A549 (cell line): ENCODE data around the gene ESYT1. TPM values are rescaled to one million over a fixed set of nuclear protein-coding genes. Genes with fewer than 3 reads are reported as not detected.

Experiments used
- ATAC-seq, 2 experiments: fragments of 200-7000 bp in 1 of 2; fragments of >200 bp in 1 of 2; cut with Nextera tagmentation in 1 of 2; cut with Tn5 transposase in 1 of 2; 3 replicates each; pipeline versions ENCODE4 v1.8.0 to v1.9.1; 2018 to 2020; ENCODE audit warnings: mild to moderate bottlenecking in 1 of 2, moderate library complexity in 1 of 2
- CTCF ChIA-PET: fragments of 300-600 bp; sonication (Branson Sonifier 250); formaldehyde crosslinking; extraction: SDS; loops from one replicate; lab custom pipeline; 2021; ENCODE audit warnings: antibody characterized with exemption, inconsistent platforms; lab: Yijun Ruan, JAX
- POLR2A ChIA-PET: fragments of 350-600 bp; formaldehyde crosslinking; extraction: SDS; loops from one replicate; lab custom pipeline; 2021; ENCODE audit warnings: antibody characterized with exemption, inconsistent platforms; lab: Yijun Ruan, JAX
- DNase-seq, 2 experiments: peaks; one replicate each; pipeline versions ENCODE4 v3.0.0 to v3.0.0-alpha.2; 2011 to 2016; ENCODE audit warnings: low read depth in 1 of 2, low spot score in 1 of 2
- FAIRE-seq: peaks from 2 replicates; lab custom pipeline; 2011; peaks lifted over from hg19 to GRCh38; lab: Jason Lieb, UNC
- H3K27ac ChIP-seq, 2 experiments: fragments of >200 bp; sonication (Bioruptor Twin); formaldehyde crosslinking; 3 replicates each; pipeline ENCODE4 v1.5.1; 2016 to 2017
- H3K4me1 ChIP-seq: fragments of >200 bp; sonication (Bioruptor Twin); formaldehyde crosslinking; 3 replicates; pipeline ENCODE4 v1.6.1; 2016
- H3K4me2 ChIP-seq: fragments of >200 bp; sonication (Bioruptor Twin); formaldehyde crosslinking; 3 replicates; pipeline ENCODE4 v1.6.1; 2016
- H3K4me3 ChIP-seq: fragments of >200 bp; sonication (Bioruptor Twin); formaldehyde crosslinking; 3 replicates; pipeline ENCODE4 v1.5.1; 2016
- H3K9me3 ChIP-seq: fragments of >200 bp; sonication (Bioruptor Twin); formaldehyde crosslinking; 3 replicates; pipeline ENCODE4 v1.6.1; 2016
- CBX2 ChIP-seq: fragments of 200-600 bp; sonication (generic); IDR thresholded peaks from 2 replicates; pipeline ENCODE4 v1.6.1; 2016; ENCODE audit warnings: low read depth, mild to moderate bottlenecking, borderline replicate concordance
- EHF ChIP-seq: fragments of 250-450 bp; sonication (Bioruptor Pico); IDR thresholded peaks from 2 replicates; pipeline ENCODE4 v1.5.0; 2020; ENCODE audit warnings: mild to moderate bottlenecking
- EHMT2 ChIP-seq: fragments of 200-600 bp; sonication (generic); IDR thresholded peaks from 2 replicates; pipeline ENCODE4 v1.6.1; 2016; ENCODE audit warnings: antibody characterized with exemption, low read depth, mild to moderate bottlenecking, moderate library complexity
- FOSB ChIP-seq: fragments of 250-450 bp; sonication (Bioruptor Pico); IDR thresholded peaks from 2 replicates; pipeline ENCODE4 v1.5.0; 2020; ENCODE audit warnings: mild to moderate bottlenecking, moderate library complexity
- FOXS1 ChIP-seq: fragments of 250-450 bp; sonication (Bioruptor Pico); IDR thresholded peaks from 2 replicates; pipeline ENCODE4 v1.5.0; 2020; ENCODE audit warnings: mild to moderate bottlenecking, moderate library complexity
- HDAC2 ChIP-seq: fragments of 200-600 bp; sonication (generic); IDR thresholded peaks from 2 replicates; pipeline ENCODE4 v1.6.1; 2016
- HEYL ChIP-seq: fragments of 250-450 bp; sonication (Bioruptor Pico); IDR thresholded peaks from 2 replicates; pipeline ENCODE4 v1.8.0; 2021; ENCODE audit warnings: mild to moderate bottlenecking, moderate library complexity
- HOXA7 ChIP-seq: fragments of 250-450 bp; sonication (Bioruptor Pico); IDR thresholded peaks from 2 replicates; pipeline ENCODE4 v1.5.0; 2020; ENCODE audit warnings: mild to moderate bottlenecking, moderate library complexity
- HOXB13 ChIP-seq: fragments of 250-450 bp; sonication (Bioruptor Pico); IDR thresholded peaks from 2 replicates; pipeline ENCODE4 v1.5.0; 2020; ENCODE audit warnings: low read depth, mild to moderate bottlenecking, moderate library complexity
- JUN ChIP-seq, 2 experiments: fragments of >200 bp; sonication (Bioruptor Twin); formaldehyde crosslinking; IDR thresholded peaks; 2 replicates in 1 of 2; 3 replicates in 1 of 2; pipeline ENCODE4 v1.6.1; 2016 to 2017
- JUNB ChIP-seq: fragments of >200 bp; sonication (Bioruptor Twin); formaldehyde crosslinking; IDR thresholded peaks from 2 replicates; pipeline ENCODE4 v1.6.1; 2016
- MAZ ChIP-seq: fragments of 150-350 bp; IDR thresholded peaks from 2 replicates; pipeline ENCODE4 v1.6.1; 2014; ENCODE audit warnings: antibody characterized with exemption, low read depth, low read length, borderline replicate concordance
- NFE2L2 ChIP-seq: fragments of 150-350 bp; conservative IDR thresholded peaks from 2 replicates; pipeline ENCODE4 v1.6.1; 2014; ENCODE audit warnings: low read length
- PHF8 ChIP-seq: fragments of 200-600 bp; sonication (generic); IDR thresholded peaks from 2 replicates; pipeline ENCODE4 v1.6.1; 2016; ENCODE audit warnings: low read depth, mild to moderate bottlenecking, antibody characterized with exemption, moderate library complexity, borderline replicate concordance
- POLR2AphosphoS2 ChIP-seq: conservative IDR thresholded peaks from 2 replicates; pipeline ENCODE4 v1.6.1; 2012; ENCODE audit warnings: low read length, improper control_type of control experiment, inconsistent platforms
- RAD21 ChIP-seq, 2 experiments: fragments of >200 bp in 1 of 2; sonication (Bioruptor Twin) in 1 of 2; formaldehyde crosslinking in 1 of 2; IDR thresholded peaks in 1 of 2; conservative IDR thresholded peaks in 1 of 2; 2 replicates in 1 of 2; 3 replicates in 1 of 2; pipeline ENCODE4 v1.6.1; 2012 to 2018; ENCODE audit warnings: inconsistent platforms in 1 of 2
- RCOR1 ChIP-seq: fragments of 150-350 bp; IDR thresholded peaks from 2 replicates; pipeline ENCODE4 v1.6.1; 2014; ENCODE audit warnings: antibody characterized with exemption, low read length, low read depth
- RFX5 ChIP-seq: fragments of 450-650 bp; IDR thresholded peaks from 2 replicates; pipeline ENCODE4 v1.7.1; 2014; ENCODE audit warnings: antibody characterized with exemption, mild to moderate bottlenecking, moderate library complexity
- ZC3H11A ChIP-seq: fragments of 450-650 bp; IDR thresholded peaks from 2 replicates; pipeline ENCODE4 v1.6.1; 2014; ENCODE audit warnings: antibody characterized with exemption, mild to moderate bottlenecking
- WGBS: methylation state at CpG from one replicate; pipeline ENCODE4 v1.1.6; 2017; ENCODE audit errors: missing lambda C conversion rate; 5-methylcytosine and 5-hydroxymethylcytosine counted together
- polyA plus RNA-seq, 4 experiments: library from polyadenylated mRNA; depleted of rRNA in 3 of 4; stranded (reverse); fragments of >200 nt; fragmentation: RNase III in 1 of 4; extraction: RNeasy Plus Mini Kit Qiagen cat#74134 plus additional on column Dnase treatment in 1 of 4; gene quantifications; 2 replicates in 3 of 4; 3 replicates in 1 of 4; pipeline ENCODE4 v1.2.3, GENCODE V29; 2011 to 2017
- TF ChIP-seq, protein P1 (sequence below): fragments of 200-600 bp; sonication (generic); IDR thresholded peaks from 2 replicates; pipeline ENCODE4 v1.6.1; 2016; ENCODE audit warnings: antibody characterized with exemption, mild to moderate bottlenecking, moderate library complexity
- TF ChIP-seq, protein P2 (sequence below): IDR thresholded peaks from 2 replicates; pipeline ENCODE4 v1.6.1; 2012
- TF ChIP-seq, protein P3 (sequence below): fragments of 250-450 bp; sonication (Bioruptor Pico); IDR thresholded peaks from 2 replicates; pipeline ENCODE4 v1.5.0; 2020; ENCODE audit warnings: low read depth, mild to moderate bottlenecking, moderate library complexity

The ESYT1 gene
- polyA plus RNA-seq, 2 of the 4 experiments (the other 2 are of a cell fraction) = 54.2 to 72.4 TPM

DNA sequence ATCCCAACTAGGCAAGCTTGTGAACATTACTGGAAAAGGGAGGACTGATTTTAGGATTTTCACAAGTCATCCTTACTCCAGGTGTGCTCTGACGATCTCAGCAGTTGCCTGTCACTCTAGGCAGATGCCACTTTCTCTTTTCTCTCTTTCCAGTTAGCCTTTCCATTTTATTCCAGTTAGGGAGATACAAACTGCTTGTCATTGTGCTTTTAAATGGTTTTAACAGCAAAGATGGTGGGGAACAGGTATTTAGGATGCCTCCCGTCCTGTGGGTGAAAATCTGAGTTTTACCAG lies 22.5 kb upstream of the ESYT1 start:
- 14% methylated on average over 2 of the region's 2 CpGs for WGBS
- DNase-seq (no peak), FAIRE-seq (no peak), ATAC-seq (no peak)
- CTCF ChIA-PET = interaction anchor here (0.6 to 4.1 kb wide), 8 partner anchors 9 to 331 kb away, joined by 3 to 23 read pairs (median 6); partner anchors contain the start of gene ZC3H10
- Histone ChIP-seq H3K4me2 (peak overlapping the region; percentile 96), H3K4me1 (peaks cover 24% of the 10 kb centered on the region), H3K4me3 (peak overlapping the region; percentile 85), H3K9me3 (no peaks in the 10 kb centered on the region), H3K27ac (peak overlapping the region; percentile 94)
- POLR2A ChIA-PET = interaction anchor here (2.0 to 3.4 kb wide), 3 partner anchors 12 to 61 kb away, joined by 14 to 77 read pairs (median 33); partner anchors contain the start of genes RPL41 and ZC3H10
- TF ChIP-seq FOSB (0 out of 2 replicates have a peak, but pooled peaks have one; percentile 42), RFX5 (no peak), NFE2L2 (no peak), HOXA7 (no peak), ZC3H11A (no peak), HEYL (CRISPR knock-in tag) (no peak), CBX2 (no peak), RCOR1 (no peak)
- TF ChIP-seq, protein P1, sequence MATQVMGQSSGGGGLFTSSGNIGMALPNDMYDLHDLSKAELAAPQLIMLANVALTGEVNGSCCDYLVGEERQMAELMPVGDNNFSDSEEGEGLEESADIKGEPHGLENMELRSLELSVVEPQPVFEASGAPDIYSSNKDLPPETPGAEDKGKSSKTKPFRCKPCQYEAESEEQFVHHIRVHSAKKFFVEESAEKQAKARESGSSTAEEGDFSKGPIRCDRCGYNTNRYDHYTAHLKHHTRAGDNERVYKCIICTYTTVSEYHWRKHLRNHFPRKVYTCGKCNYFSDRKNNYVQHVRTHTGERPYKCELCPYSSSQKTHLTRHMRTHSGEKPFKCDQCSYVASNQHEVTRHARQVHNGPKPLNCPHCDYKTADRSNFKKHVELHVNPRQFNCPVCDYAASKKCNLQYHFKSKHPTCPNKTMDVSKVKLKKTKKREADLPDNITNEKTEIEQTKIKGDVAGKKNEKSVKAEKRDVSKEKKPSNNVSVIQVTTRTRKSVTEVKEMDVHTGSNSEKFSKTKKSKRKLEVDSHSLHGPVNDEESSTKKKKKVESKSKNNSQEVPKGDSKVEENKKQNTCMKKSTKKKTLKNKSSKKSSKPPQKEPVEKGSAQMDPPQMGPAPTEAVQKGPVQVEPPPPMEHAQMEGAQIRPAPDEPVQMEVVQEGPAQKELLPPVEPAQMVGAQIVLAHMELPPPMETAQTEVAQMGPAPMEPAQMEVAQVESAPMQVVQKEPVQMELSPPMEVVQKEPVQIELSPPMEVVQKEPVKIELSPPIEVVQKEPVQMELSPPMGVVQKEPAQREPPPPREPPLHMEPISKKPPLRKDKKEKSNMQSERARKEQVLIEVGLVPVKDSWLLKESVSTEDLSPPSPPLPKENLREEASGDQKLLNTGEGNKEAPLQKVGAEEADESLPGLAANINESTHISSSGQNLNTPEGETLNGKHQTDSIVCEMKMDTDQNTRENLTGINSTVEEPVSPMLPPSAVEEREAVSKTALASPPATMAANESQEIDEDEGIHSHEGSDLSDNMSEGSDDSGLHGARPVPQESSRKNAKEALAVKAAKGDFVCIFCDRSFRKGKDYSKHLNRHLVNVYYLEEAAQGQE = no peak

DNA sequence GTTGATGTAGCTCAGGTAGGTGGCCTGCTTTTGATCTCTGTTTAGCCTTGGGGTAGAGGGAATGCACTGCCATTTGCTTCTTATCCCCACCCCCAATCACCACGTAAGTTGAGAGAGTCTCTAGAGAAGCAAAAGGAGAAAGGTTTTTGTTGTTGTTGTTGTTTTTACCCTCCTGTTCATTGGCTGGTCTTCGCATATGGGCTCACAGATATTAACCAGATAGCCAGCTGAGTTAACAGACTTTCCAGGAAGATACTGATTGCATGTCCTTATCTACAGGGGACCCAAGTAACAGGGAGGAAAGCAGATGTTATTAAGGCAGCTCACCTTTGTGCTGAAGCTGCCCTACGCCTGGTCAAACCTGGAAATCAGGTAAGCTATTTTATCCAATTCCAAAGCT lies 20.8 kb upstream of the ESYT1 start:
- 93% methylated on average over 3 of the region's 3 CpGs for WGBS
- POLR2A ChIA-PET = interaction anchor here (0.5 to 1.4 kb wide), 2 partner anchors 11 to 104 kb away, joined by 3 to 4 read pairs; partner anchors contain the start of gene ZC3H10
- FAIRE-seq = no peak
- no peak overlapping the region for H3K27ac ChIP-seq
- DNase-seq = no peak
- TF ChIP-seq RAD21 (conservative IDR thresholded peaks at IDR 0.05 in 1 of 2, IDR thresholded peaks at IDR 0.05 in 1 of 2) = no peak
- no peak for TF ChIP-seq EHMT2
- TF ChIP-seq, protein P2, sequence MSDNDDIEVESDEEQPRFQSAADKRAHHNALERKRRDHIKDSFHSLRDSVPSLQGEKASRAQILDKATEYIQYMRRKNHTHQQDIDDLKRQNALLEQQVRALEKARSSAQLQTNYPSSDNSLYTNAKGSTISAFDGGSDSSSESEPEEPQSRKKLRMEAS = no peak
- TF ChIP-seq PHF8 = no peak
- TF ChIP-seq, protein P3, sequence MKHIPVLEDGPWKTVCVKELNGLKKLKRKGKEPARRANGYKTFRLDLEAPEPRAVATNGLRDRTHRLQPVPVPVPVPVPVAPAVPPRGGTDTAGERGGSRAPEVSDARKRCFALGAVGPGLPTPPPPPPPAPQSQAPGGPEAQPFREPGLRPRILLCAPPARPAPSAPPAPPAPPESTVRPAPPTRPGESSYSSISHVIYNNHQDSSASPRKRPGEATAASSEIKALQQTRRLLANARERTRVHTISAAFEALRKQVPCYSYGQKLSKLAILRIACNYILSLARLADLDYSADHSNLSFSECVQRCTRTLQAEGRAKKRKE = no peak
- TF ChIP-seq, all 56 proteins: peak for 0
- peaks cover 24% of the 10 kb centered on the region for H3K4me1 ChIP-seq
- no peak for ATAC-seq
- no peaks in the 10 kb centered on the region for H3K9me3 ChIP-seq
- CTCF ChIA-PET = interaction anchor here (1.0 to 5.3 kb wide), 6 partner anchors 12 to 111 kb away, joined by 4 to 29 read pairs (median 6); partner anchors contain the start of genes SMARCC2 and ZC3H10
- H3K4me2 ChIP-seq = no peak overlapping the region
- H3K4me3 ChIP-seq = no peak overlapping the region

DNA sequence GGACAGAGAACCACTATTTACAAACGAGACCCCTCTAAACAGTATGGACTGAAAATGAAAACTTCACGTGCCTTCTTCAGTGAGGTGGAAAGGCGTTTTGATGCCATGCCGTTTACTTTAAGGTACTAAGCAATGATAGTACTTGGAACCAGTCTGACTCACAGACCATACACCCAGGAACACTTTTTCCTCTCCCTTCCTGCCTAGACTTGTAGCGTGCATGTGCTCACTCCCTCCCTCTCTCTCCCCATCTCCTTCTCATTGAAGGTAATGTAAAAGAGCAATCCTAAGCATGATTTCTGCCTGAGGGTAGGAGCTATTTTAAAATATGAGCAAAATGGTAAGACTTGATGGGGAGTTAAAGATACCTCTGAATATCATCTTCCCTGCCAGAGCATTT lies 17.5 kb upstream of the ESYT1 start:
- POLR2A ChIA-PET = no interaction called here

DNA sequence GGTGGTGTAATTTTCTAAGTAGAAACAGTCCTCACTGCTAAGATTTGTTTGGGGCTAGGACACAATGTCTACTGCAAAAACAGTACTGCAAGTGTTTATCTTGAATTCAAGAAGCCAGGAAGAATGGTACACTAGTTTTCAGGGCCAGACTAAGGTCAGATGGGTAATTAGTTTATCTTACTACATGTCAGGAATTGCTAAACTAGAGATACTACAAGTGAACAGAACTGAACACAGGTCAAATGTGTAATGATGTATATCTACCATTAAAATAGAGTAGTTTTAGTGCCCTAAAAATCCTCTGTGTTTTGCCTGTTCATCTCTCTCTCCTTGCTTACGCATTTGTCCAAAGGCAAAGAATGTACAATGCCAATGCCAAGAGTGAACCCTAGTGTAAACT lies 14.0 kb upstream of the ESYT1 start:
- H3K9me3 ChIP-seq = no peaks in the 10 kb centered on the region
- H3K4me3 ChIP-seq = no peak overlapping the region
- 93% methylated on average over 1 of the region's 1 CpG for WGBS
- TF ChIP-seq MAZ = no peak
- 0 out of 5 replicates have a peak, but pooled peaks of 1 of the 2 experiments have one; percentile 36 for TF ChIP-seq JUN (IDR thresholded peaks at IDR 0.05)
- TF ChIP-seq FOXS1 (CRISPR knock-in tag) = no peak
- no peak for TF ChIP-seq RAD21 (conservative IDR thresholded peaks at IDR 0.05 in 1 of 2, IDR thresholded peaks at IDR 0.05 in 1 of 2)
- 0 out of 2 replicates have a peak, but pooled peaks have one; percentile 68 for TF ChIP-seq POLR2AphosphoS2
- no peak for TF ChIP-seq EHMT2
- TF ChIP-seq HOXB13 (CRISPR knock-in tag) = no peak
- TF ChIP-seq EHF (CRISPR knock-in tag) = no peak
- no peak for TF ChIP-seq JUNB
- FAIRE-seq (no peak), ATAC-seq (no peak), DNase-seq (no peak)
- H3K4me1 ChIP-seq = peaks cover 10% of the 10 kb centered on the region
- no peak overlapping the region for H3K27ac ChIP-seq
- ChIA-PET POLR2A (interaction anchor here (1.1 kb wide), 1 partner anchor 35 kb away, joined by 3 read pairs; no protein-coding TSS in a partner anchor), CTCF (interaction anchor here (2.3 kb wide), 1 partner anchor 35 kb away, joined by 8 read pairs; the partner anchor contains the start of gene ERBB3)
- H3K4me2 ChIP-seq = no peak overlapping the region

More for the DNA sequence above, 17.5 kb upstream of the ESYT1 start:
- CTCF ChIA-PET = interaction anchor here (0.6 to 5.3 kb wide), 6 partner anchors 9 to 115 kb away, joined by 3 to 29 read pairs (median 3); partner anchors contain the start of gene ZC3H10
- no peak for TF ChIP-seq HDAC2
- 93% methylated on average over 5 of the region's 5 CpGs for WGBS
- Histone ChIP-seq H3K4me2 (no peak overlapping the region), H3K4me1 (peaks cover 22% of the 10 kb centered on the region), H3K9me3 (no peaks in the 10 kb centered on the region), H3K27ac (no peak overlapping the region), H3K4me3 (no peak overlapping the region)
- FAIRE-seq = no peak
- no peak for ATAC-seq
- DNase-seq = no peak
